Gastrocnemius medialis (tissue), 4 donors: ENCODE results near the gene NSL1. TPM values are rescaled to one million over a fixed set of nuclear protein-coding genes. Genes with fewer than 3 reads are reported as not detected.
"Not testable (repeated sequence)": the region's sequence is repeated elsewhere in the genome, so short reads cannot be mapped to it uniquely, and the experiment has no call there.

Experiments
- ATAC-seq, 2 donors: fragments of 150-250 bp; one replicate each; pipeline ENCODE4 v1.9.1; 2016
- DNase-seq, 2 donors: peaks; one replicate each; pipeline ENCODE4 v3.0.0-alpha.2; 2019
- H3K27ac ChIP-seq, 4 donors: fragments of 200-600 bp; sonication (generic); 1 replicate in 1 of 4; 2 replicates in 3 of 4; pipeline ENCODE4 v1.5.1; 2016 to 2018; ENCODE audit warnings: mild to moderate bottlenecking in 2 of 4, moderate library complexity in 1 of 4
- H3K27me3 ChIP-seq, 3 donors: fragments of 200-600 bp; sonication (generic) in 2 of 3; 1 replicate in 1 of 3; 2 replicates in 2 of 3; pipeline versions ENCODE4 v1.5.1 to v1.6.0; 2016 to 2019; ENCODE audit warnings: mild to moderate bottlenecking in 1 of 3, moderate library complexity in 1 of 3
- H3K36me3 ChIP-seq, 2 donors: fragments of 200-600 bp; sonication (generic) in 1 of 2; one replicate each; pipeline ENCODE4 v1.5.1; 2017 to 2018
- H3K4me1 ChIP-seq, 2 donors: fragments of 200-600 bp; sonication (generic) in 1 of 2; one replicate each; pipeline ENCODE4 v1.5.1; 2016 to 2017; ENCODE audit warnings: mild to moderate bottlenecking in 2 of 2
- H3K4me3 ChIP-seq, 4 donors: fragments of 200-600 bp; sonication (generic) in 3 of 4; 1 replicate in 1 of 4; 2 replicates in 3 of 4; pipeline ENCODE4 v1.5.1; 2016 to 2019; ENCODE audit warnings: mild to moderate bottlenecking in 2 of 4
- H3K9me3 ChIP-seq, 3 donors: fragments of 200-600 bp; sonication (generic) in 2 of 3; 1 replicate in 1 of 3; 2 replicates in 2 of 3; pipeline ENCODE4 v1.5.1; 2016 to 2019
- POLR2A ChIP-seq, 2 donors: fragments of 450-650 bp; IDR thresholded peaks; one replicate each; pipeline ENCODE4 v1.6.1; 2017; ENCODE audit warnings: antibody characterized with exemption in 2 of 2, mild to moderate bottlenecking in 2 of 2, moderate library complexity in 2 of 2
- in situ Hi-C, 4 donors: fragments of 200-750 bp; cut with MboI; loops; one replicate each; pipeline versions ENCODE4 v1.15.0 to v1.8.0; 2017; ENCODE audit warnings: low sequenced_read_pairs in 4 of 4
- intact Hi-C: fragments of 100-400 bp; cut with DNase I; formaldehyde crosslinking; loops from one replicate; pipeline ENCODE4 v1.15.1; 2023; ENCODE audit warnings: low total_unique reads
- total RNA-seq, 4 donors: library from RNA; depleted of rRNA; stranded (reverse); fragments of >200 nt; gene quantifications; one replicate each; pipeline versions ENCODE4 v1.1.0 to v1.2.3, GENCODE V29; 2016
- TF ChIP-seq, protein P1 (sequence below), 5 experiments: fragments of 450-650 bp in 3 of 5; fragments of 200-600 bp in 2 of 5; sonication (generic) in 2 of 5; IDR thresholded peaks in 4 of 5; conservative IDR thresholded peaks in 1 of 5; 1 replicate in 4 of 5; 2 replicates in 1 of 5; pipeline ENCODE4 v1.5.1; 2016 to 2019; ENCODE audit warnings: antibody characterized with exemption in 5 of 5, mild to moderate bottlenecking in 3 of 5, moderate library complexity in 3 of 5

NSL1 gene
- total RNA-seq, 4 donors from 2014 or later = 21.3 to 42.6 (median 28.2) TPM

DNA sequence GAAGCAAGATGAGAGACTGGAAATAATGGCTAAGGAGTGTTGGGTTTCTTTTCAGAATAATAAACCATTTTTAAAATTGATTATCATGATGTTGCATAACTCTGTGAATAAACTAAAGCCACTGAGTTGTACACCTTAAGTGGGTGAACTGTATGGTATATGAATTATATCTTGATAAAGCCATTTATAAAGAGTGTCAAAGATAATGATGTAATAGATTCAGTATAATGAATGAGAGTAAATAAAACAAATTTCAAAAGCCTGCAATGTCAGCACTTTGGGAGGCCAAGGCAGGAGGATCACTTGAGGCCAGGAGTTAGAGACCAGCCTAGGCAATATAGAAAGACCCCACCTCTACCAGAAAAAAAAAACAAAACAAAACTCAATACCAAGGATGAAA is 16.3 kb downstream of the NSL1 start:
- no peaks in the 10 kb centered on the region for H3K4me1 ChIP-seq
- TF ChIP-seq, protein P1, sequence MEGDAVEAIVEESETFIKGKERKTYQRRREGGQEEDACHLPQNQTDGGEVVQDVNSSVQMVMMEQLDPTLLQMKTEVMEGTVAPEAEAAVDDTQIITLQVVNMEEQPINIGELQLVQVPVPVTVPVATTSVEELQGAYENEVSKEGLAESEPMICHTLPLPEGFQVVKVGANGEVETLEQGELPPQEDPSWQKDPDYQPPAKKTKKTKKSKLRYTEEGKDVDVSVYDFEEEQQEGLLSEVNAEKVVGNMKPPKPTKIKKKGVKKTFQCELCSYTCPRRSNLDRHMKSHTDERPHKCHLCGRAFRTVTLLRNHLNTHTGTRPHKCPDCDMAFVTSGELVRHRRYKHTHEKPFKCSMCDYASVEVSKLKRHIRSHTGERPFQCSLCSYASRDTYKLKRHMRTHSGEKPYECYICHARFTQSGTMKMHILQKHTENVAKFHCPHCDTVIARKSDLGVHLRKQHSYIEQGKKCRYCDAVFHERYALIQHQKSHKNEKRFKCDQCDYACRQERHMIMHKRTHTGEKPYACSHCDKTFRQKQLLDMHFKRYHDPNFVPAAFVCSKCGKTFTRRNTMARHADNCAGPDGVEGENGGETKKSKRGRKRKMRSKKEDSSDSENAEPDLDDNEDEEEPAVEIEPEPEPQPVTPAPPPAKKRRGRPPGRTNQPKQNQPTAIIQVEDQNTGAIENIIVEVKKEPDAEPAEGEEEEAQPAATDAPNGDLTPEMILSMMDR (IDR thresholded peaks at IDR 0.05 in 4 of 5, conservative IDR thresholded peaks at IDR 0.05 in 1 of 5) = no peak
- TF ChIP-seq POLR2A (IDR thresholded peaks at IDR 0.05) = no peak
- in situ Hi-C loops (no loop called here), intact Hi-C loops (no loop called here)
- ATAC-seq (no peak), DNase-seq (no peak)
- no peaks in the 10 kb centered on the region for H3K27me3 ChIP-seq
- no peak overlapping the region for H3K27ac ChIP-seq
- no peak overlapping the region for H3K4me3 ChIP-seq
- no peaks in the 10 kb centered on the region for H3K9me3 ChIP-seq
- no peaks in the 10 kb centered on the region for H3K36me3 ChIP-seq

DNA sequence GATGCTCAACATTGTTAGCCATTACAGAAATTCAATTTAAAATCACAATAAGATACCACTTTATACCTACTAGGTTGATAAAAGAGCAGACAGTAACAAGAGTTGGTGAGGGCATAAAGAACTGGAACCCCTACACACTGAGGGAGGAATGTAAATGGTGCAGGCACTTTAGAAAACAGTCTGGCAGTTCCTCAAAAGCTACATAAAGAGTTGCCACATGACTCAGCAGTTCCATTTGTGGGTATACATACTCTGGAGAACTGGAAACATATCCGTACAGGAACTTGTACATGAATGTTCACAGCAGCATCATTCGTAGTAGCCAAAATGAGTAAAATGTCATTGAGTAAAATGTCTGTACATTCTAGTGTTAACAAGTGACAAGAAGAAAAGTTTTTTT is 17.0 kb downstream of the NSL1 start:
- Histone ChIP-seq H3K27me3 (no peaks in the 10 kb centered on the region), H3K4me3 (no peak overlapping the region), H3K27ac (no peak overlapping the region), H3K4me1 (no peaks in the 10 kb centered on the region), H3K36me3 (no peaks in the 10 kb centered on the region), H3K9me3 (no peaks in the 10 kb centered on the region)
- intact Hi-C loops (no loop called here), in situ Hi-C loops (no loop called here)
- ATAC-seq (no peak), DNase-seq (no peak)
- TF ChIP-seq POLR2A (IDR thresholded peaks at IDR 0.05) = no peak
- TF ChIP-seq, protein P1 (IDR thresholded peaks at IDR 0.05 in 4 of 5, conservative IDR thresholded peaks at IDR 0.05 in 1 of 5) = no peak

DNA sequence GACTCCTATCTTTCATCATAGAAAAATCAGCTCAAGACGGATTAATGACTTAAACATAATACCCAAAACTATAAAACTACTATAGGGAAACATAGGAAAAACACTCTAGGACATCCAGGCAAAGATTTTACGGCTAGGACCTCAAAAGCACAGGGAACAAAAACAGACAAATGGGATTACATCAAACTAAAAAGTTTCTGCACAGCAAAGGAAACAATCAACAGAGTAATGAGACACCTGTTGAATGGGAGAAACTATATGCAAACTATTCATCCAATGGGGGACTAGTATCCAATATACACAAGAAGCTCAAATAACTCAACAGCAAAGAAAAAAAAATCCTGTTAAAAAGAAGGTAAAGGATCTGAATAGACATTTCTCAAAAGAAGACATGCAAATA is 18.6 kb downstream of the NSL1 start:
- intact Hi-C loops (no loop called here), in situ Hi-C loops (no loop called here)
- Histone ChIP-seq H3K27ac (no peak overlapping the region), H3K36me3 (no peaks in the 10 kb centered on the region), H3K4me3 (no peak overlapping the region), H3K9me3 (no peaks in the 10 kb centered on the region), H3K4me1 (no peaks in the 10 kb centered on the region), H3K27me3 (no peaks in the 10 kb centered on the region)
- no peak for TF ChIP-seq POLR2A (IDR thresholded peaks at IDR 0.05)
- TF ChIP-seq, protein P1 (IDR thresholded peaks at IDR 0.05 in 4 of 5, conservative IDR thresholded peaks at IDR 0.05 in 1 of 5) = no peak
- ATAC-seq (no peak), DNase-seq (no peak)

DNA sequence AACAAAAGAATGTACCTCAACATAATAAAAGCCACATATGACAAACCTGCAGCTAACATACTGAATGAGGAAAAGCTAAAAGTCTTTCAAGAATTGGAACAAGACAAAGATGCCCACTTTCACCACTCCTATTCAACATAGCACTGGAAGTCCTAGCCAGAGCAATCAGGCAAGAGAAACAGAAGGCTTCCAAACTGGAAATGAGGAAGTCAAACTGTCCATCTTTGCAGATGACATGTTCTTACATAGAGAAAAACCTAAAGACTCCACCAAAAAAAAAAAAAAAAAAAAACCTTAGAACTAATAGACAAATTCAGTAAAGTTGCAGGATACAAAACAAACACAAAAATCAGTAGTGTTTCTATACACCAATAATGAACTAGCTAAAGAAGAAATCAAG is 20.2 kb downstream of the NSL1 start:
- H3K27me3 ChIP-seq = no peaks in the 10 kb centered on the region
- no peak overlapping the region for H3K27ac ChIP-seq
- intact Hi-C loops = no loop called here
- no peaks in the 10 kb centered on the region for H3K36me3 ChIP-seq
- DNase-seq (no peak), ATAC-seq (no peak)
- H3K4me3 ChIP-seq = no peak overlapping the region
- no peaks in the 10 kb centered on the region for H3K4me1 ChIP-seq
- no peak for TF ChIP-seq POLR2A (IDR thresholded peaks at IDR 0.05)
- TF ChIP-seq, protein P1 (IDR thresholded peaks at IDR 0.05 in 4 of 5, conservative IDR thresholded peaks at IDR 0.05 in 1 of 5) = no peak
- in situ Hi-C loops = no loop called here
- no peaks in the 10 kb centered on the region for H3K9me3 ChIP-seq

DNA sequence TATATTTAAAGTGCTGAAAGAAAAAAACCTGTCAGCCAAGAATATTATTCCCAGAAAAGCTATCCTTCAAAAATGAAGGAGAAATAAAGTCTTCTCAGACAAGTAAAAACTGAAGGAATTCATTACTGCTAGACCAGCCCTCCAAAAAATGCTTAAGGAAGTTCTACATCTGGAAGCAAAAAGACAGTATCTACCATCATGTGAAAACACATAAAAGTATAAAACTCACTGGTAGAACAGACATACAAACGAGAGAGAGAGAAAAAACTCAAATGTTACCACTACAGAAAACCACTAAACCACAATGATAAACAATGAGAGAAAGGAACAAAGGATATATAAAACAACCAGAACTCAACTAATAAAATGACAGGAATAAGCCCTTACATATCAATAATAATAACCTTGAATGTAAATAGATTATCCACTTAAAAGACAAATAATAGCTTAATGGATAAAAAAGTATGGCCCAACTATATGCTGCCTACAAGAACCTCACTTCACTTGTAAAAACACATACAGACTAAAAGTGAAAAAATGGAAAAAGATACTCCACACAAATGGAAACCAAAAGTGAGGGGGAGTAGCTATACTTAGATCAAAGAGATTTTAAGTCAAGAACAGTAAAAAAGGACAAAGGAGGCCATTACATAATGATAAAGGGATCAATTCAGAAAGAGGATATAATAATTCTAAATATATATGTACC is 22.0 kb downstream of the NSL1 start:
- no peaks in the 10 kb centered on the region for H3K36me3 ChIP-seq
- ATAC-seq (no peak), DNase-seq (no peak)
- H3K27ac ChIP-seq = no peak overlapping the region
- H3K9me3 ChIP-seq = no peaks in the 10 kb centered on the region
- no peak for TF ChIP-seq POLR2A (IDR thresholded peaks at IDR 0.05)
- TF ChIP-seq, protein P1 (IDR thresholded peaks at IDR 0.05 in 4 of 5, conservative IDR thresholded peaks at IDR 0.05 in 1 of 5) = no peak
- no peaks in the 10 kb centered on the region for H3K27me3 ChIP-seq
- intact Hi-C loops = no loop called here
- in situ Hi-C loops = no loop called here
- no peak overlapping the region for H3K4me3 ChIP-seq
- no peaks in the 10 kb centered on the region for H3K4me1 ChIP-seq

DNA sequence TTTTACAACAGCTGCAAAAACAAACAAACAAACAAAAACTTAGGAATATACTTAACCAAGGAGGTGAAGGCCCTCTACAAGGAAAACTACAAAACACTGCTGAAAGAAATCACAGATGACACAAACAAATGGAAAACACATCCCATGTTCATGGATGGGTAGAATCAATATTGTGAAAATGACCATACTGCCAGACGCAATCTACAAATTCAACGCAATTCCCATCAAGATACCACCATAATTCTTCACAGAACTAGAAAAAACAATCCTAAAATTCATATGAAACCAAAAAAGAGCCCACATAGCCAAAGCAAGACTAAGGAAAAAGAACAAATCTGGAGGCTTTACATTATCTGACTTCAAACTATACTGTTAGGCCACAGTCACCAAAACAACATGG is 24.8 kb downstream of the NSL1 start:
- H3K27ac ChIP-seq, H3K4me1 ChIP-seq, DNase-seq, H3K9me3 ChIP-seq, H3K27me3 ChIP-seq, H3K4me3 ChIP-seq, ATAC-seq, intact Hi-C loops, H3K36me3 ChIP-seq, in situ Hi-C loops: not testable (repeated sequence)

DNA sequence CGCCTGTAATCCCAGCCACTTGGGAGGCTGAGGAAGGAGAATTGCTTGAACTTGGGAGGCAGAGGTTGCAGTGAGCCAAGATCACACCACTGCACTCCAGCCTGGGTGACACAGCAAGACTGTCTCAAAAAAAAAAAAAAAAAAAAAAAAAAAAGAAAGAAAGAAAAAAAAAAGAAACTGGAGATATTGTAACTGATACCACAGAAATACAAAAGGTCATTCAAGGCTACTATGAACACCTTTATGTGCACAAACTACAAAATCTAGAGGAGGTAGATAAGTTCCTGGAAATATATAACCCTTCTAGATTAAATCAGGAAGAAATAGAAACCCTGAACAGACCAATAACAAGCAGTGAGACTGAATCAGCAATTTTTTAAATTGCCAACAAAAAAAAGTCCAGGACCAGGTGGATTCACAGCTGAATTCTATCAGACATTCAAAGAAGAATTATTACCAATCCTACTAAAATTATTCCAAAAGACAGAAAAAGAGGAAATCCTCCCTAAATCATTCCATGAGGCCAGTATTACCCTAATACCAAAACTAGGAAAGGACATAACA is 26.8 kb downstream of the NSL1 start:
- intact Hi-C loops, H3K4me1 ChIP-seq, H3K27me3 ChIP-seq, H3K36me3 ChIP-seq, H3K4me3 ChIP-seq, H3K9me3 ChIP-seq, DNase-seq, ATAC-seq, in situ Hi-C loops, H3K27ac ChIP-seq: not testable (repeated sequence)
